HCEC 1CT (cell line): ENCODE data around the gene ZNF831.

Experiments
- DNase-seq: peaks from one replicate; pipeline ENCODE4 v3.0.0-alpha.2; 2017

Gene ZNF831

DNA sequence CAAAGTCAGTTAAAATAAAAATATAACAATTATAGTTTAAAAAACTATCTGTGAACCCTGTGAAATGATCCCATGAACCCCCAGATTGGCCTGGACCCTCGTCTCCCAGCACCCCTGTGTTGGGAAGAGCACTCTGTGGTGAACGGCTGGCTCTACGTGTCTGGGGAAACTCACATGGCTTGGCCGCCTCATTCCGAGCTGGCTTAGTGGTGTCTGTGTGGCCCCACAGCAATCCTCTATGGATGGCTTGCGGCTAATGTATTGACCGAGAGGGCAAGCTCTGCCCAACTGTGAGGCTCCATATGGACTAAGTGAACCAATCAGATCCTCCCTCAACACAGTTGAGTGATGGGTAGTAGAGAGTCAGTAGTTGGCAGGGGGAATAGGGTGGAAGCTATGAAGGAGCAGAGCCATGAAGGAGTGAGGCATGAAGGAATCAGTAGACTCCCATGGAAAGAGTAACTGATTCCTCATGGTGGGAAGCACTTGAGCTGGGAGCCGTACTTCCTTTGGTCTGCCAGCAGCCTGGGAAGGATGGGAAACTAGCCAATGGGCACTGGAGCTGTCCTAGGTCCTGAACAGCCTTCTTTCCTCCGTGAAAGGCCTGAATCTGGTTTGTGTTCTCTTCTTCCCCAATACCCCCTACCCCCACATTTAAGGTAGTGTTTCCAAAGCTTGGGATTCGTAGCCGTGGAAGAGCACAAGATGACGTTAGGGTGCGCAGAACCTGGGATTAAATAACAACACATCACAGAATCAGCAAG, 21.6 kb upstream of the ZNF831 start:
- DNase-seq, result no peak

DNA sequence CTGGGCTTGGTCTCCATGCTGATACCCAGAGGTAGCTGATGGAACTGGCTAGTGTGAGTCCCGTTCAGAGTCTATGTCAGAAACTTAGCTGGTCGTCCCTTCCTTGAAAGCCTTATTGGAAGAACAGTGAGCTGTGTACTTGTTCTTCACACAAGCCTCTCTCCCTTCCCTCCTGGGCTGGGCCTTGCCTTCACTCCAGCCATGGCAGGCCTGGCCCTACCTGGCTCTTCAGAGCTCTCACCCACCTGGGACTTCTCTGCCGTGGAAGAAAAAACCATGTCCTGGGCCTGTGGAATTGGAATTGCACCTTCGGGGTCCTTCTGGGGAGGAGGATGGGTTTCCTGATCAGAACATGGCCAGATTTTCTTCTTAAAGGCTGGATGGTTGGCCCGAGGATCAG, 20.3 kb upstream of the ZNF831 start:
- DNase-seq, result no peak

GRCh38 chr20:59144179-59144830, 19.3 kb upstream of the ZNF831 start:
- no peak for DNase-seq

DNA sequence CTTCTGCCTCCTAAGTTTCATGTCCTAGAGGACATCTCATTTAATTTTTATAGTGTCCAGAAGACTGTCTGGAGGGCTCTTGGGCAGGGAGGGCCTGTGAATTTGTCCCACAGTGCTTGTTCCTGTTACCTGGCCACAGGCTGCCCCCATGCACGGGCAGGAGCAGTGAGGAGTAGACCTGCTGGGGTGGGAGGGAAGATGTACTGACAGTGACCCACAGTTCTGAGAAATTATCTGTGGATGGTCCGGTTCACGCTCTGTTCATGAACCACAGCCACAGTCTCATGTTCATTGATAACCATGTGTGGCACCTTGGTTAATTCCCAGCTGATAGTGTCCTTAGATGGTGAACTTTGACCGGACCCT, 18.8 kb upstream of the ZNF831 start:
- no peak for DNase-seq

- DNase-seq, result no peak
These were observed 18.2 kb upstream of the ZNF831 start for GRCh38 chr20:59145247-59145923.

DNA sequence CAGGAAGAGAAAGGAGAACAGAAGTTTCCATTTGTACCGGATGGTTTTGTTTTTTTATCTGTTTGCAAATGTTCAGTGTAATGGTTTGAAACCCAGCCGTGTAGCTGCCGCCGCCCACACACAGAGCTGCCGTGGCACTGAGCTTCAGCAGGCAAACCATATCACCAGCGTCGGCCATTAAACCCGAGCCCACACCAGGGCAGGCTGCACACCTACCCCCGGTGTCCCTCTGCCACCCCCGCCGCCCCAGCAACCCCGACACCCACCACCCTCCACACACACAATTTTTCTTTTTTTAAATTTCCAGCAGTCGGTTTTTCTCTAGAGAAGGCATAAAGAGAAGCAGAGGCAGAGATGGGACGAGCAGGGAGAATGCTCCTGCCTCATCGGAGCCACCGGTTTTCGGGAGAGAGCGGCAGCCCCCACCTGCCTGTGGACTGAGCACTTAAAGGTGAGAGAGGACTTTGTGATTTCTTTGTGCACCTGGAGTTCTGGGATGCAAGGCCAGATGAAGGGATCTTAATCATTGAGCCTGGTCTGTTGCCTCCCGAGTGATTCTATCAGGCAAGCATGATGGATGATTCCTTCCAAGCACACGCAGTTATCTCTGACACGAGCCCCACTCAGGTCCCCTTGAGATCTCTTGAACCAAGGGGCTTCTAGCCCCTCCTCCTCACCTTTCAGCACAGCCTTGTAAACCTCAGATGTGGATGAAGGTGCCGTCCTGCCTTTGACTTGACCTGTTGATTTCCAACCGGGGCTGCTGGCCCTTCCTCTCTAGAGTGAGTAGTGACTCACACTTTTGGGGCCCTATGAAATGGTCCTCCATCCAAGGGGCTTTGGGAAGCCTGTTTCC, 17.5 kb upstream of the ZNF831 start:
- DNase-seq, result no peak

- no peak for DNase-seq
These were observed 16.6 kb upstream of the ZNF831 start for GRCh38 chr20:59146780-59147565.

GRCh38 chr20:59147586-59147985, 16.0 kb upstream of the ZNF831 start:
- no peak for DNase-seq

GRCh38 chr20:59148701-59149493, 14.7 kb upstream of the ZNF831 start:
- DNase-seq, result no peak

DNA sequence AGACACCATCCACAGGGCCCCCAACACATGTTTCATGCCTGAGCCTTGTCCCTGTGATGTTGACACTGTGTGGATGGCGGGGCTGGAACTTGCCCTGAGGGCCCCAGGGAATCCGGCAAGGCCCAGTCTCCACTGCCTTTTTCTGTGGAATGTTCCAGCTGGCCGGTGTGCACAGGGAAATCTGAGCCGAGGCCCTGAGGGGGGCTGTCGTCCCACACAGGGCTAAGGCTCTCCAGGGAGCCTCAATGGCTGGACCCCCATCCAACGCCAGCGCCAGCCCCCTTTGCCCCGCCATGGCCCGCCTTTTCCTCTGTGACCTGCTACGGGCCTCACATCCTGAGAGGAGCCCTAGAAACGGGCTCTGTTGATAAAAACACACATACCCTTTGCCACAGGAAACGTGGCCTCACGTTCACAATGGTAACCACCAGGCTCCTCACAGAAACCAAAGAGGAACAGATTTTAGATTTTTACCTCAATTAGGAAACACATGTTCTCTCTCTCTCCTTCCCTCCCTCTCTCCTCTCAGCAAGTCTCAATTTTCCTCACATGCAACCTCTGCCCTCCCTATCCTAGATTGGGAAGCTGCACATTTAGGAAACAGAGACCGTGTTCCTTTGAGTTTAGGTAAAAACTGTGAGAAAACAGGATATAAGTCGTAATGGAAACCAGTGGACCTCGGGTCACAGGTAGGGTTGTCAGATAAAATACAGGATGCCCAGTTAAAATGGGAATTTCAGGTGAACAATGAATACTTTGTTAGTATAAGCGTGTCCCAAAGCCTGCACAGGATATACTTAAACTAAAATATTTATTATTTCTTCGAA, 13.7 kb upstream of the ZNF831 start:
- DNase-seq, result no peak

DNA sequence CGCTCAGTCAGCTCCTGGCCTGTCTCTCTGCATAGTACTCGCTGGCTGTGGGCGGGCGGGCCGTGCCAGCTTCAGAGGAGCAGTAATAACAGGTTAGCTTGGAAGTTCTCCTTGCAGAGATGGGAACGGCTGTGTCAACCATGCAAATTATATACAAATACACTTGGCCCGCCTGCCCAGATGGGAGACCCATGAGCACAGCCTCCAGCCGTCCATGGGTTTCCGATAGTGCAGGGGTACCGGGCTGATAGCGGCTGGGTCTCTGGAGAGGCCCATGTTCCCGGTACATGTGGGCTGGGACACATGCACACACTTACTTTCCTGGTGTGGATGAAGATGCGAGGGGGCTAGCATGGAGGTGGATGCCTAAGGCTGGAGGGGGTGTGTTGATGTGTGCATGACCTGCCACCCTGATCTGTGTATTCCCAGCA, 12.8 kb upstream of the ZNF831 start:
- no peak for DNase-seq

DNA sequence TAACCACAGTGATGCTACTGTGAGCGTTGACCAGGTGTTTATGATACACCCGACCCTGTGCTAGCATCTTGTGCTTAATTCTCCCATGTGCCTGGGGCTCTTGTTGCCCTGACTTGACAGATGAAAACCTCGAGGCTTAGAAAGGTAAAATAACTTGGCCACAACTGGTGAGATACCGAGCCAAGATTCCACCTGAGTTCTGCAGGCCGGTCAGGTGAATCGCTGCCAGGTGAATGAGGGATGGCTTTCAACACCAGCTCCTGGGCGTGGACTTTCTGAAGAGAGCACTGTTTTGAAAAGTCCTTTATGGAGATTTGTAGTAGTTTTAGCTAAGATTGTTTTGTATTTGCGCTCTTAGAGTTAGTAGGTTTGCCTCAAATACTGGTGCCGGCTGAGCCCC, 12.2 kb upstream of the ZNF831 start:
- DNase-seq, result no peak

GRCh38 chr20:59151820-59152219, 11.8 kb upstream of the ZNF831 start:
- no peak for DNase-seq

- DNase-seq, result no peak
These were observed 10.9 kb upstream of the ZNF831 start for GRCh38 chr20:59152559-59153354.

- DNase-seq, result no peak
These were observed 10.3 kb upstream of the ZNF831 start for GRCh38 chr20:59153355-59153681.

DNA sequence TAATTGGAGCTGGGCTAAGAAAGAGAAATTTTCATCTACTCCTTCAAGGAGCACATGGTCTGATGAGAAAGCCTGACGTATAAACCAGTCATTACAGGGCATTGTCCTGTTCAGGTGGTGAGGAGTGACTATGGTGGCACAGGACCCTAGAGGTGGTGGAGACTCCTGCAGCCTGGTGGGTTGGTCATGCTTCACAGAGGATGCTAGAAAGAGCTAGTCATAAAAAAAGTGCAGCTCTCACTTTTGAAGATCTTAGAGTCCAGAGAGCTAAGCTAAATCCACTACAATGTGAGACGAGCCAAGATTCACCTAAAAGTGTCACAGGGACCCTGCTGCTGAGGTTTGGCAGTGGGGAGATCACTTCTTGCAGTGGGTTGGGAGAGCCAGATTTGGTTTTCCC, 9.8 kb upstream of the ZNF831 start:
- DNase-seq, result no peak

GRCh38 chr20:59154317-59155013, 9.2 kb upstream of the ZNF831 start:
- no peak for DNase-seq

DNA sequence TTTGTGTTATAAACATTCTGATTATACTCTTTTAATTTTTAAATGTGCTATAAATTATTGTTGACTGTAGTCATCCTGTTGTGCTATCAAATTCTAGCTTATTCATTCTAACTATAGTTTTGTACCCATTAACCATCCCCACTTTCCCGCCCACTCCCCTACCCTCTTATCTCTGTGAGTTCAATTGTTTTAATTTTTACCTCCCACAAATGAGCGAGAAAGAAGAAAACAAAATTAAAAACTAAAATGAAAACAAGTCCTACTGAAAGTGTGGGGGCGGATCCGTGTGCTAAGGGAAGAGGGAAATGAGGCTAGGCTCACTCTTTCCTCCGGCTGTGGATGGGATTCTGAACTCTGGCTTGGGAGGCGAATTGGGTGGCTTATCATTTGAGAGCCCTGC, 6.6 kb upstream of the ZNF831 start:
- no peak for DNase-seq

DNA sequence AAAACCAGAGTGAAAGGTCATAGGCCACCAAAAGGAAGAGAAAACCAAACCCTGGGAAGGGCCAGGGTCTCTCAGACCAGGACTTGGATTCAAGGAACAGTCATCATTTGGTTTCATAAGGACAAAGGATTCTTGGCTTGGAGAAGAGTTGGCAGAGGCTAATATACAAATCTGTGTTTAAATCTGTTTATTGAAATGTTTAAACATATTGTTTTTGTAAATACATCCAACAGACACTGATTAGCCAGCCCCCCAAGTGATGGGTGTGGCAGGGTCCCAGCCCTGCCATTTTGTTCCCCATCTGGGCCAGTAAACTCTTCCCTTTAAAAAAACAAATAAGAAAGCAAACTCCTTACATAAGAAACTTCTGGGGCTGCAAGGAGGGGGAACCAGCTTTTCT, 6.1 kb upstream of the ZNF831 start:
- DNase-seq, result no peak
